Measurements from ENCODE around the gene MAPRE2. TPM values are rescaled to one million over a fixed set of nuclear protein-coding genes. Genes with fewer than 3 reads are reported as not detected.

The MAPRE2 gene
- total and polyA plus RNA-seq, 2 of the 13 experiments (the other 11 are each of a cell fraction or from before 2014, with no cell fraction given): 34.5 to 67.9 TPM

DNA sequence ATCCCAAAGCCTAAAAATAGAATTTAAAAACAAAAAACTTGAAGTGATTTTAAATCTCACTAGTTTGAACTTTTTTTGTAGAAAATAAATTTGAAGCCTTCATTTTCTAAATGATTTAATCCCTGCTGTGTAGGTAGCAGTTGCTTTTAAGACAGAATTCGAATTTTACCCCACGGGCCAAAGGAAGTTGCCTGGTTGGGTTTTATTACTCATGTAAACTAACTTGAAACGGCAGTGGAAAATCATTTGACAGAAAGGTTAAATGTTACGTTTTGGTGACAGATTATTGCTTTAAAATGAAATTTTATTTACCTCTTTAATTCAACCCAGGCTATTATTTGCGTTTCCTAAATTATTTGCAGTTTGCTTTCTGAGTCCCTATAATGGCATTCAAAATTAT, 2.0 kb downstream of the MAPRE2 start:
- H3K79me2 ChIP-seq (ENCODE audit: insufficient read depth, low read length): peaks cover 65% of the 10 kb centered on the region
- POLR2A ChIA-PET: no interaction called here
- no TSS peak for BruUV-seq (replicated peaks)

DNA sequence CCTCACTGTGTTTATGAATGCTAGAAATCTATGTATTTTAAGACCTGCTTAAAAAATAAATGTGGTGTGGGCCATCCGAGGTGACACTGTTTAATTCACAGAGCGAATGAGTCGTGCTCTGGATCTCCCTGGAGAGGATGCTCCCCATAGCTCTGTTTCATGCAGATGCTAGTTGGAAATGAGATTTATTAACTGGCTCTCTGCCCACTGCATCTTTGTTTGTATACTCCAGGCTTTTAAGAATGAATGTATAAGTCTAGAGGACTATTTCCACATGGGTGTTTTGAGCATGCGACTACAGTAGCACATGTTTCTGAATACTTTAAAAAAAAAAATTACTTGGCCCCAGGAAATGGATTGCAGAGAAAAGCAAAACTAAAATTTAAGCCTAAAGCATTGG, 3.9 kb downstream of the MAPRE2 start:
- ChIA-PET CTCF (ENCODE audit: low intra/inter-chr PET ratio, low total read pairs) (no interaction called here), POLR2A (no interaction called here)
- in situ Hi-C loops (cut with HindIII; ENCODE audit: extremely low pct_ligation_motif_present, low pct_unique_long_range_greater_than_20kb) (no loop called here), intact Hi-C loops (cut with micrococcal nuclease; ENCODE audit: unreplicated experiment) (loop anchor here (10.0 kb wide), 2 partner anchors 100 to 130 kb away; no protein-coding TSS in a partner anchor)
- Histone ChIP-seq H3K27me3 (ENCODE audit: control insufficient read depth in 1 of 2, insufficient read depth in 2 of 2, low read length in 2 of 2) (no peaks in the 10 kb centered on the region), H3K79me2 (ENCODE audit: insufficient read depth, low read length) (peaks cover 84% of the 10 kb centered on the region), H3K4me3 (replicated peaks in 1 of 3; ENCODE audit: insufficient read depth in 1 of 3, low read depth in 2 of 3, low read length in 3 of 3) (no peak overlapping the region), H3K4me2 (ENCODE audit: low read depth, low read length) (0 out of 2 replicates have a peak overlapping the region, but pooled peaks have one; percentile 6), H3K36me3 (replicated peaks in 1 of 2; ENCODE audit: control insufficient read depth in 1 of 2, insufficient read depth in 2 of 2, low read length in 2 of 2) (0 out of 5 replicates have a peak, but pooled peaks cover 0 to 3% of the 10 kb centered on the region in 2 experiments), H3K4me1 (ENCODE audit: insufficient read depth, low read length) (peaks cover 70% of the 10 kb centered on the region), H2AFZ (ENCODE audit: low read length) (no peak overlapping the region), H3K9ac (ENCODE audit: insufficient read depth, low read depth, low read length) (no peak overlapping the region), H3K27ac (ENCODE audit: extremely low read length, insufficient read depth, low read length) (no peak overlapping the region), H3K9me3 (ENCODE audit: low read length) (no peaks in the 10 kb centered on the region), H4K20me1 (ENCODE audit: insufficient read depth, low read length) (peaks cover 15% of the 10 kb centered on the region)
- WGBS (ENCODE audit: low lambda C conversion rate): over 99% methylated on average over 4 of the region's 4 CpGs
- DNase-seq (ENCODE audit: low spot score) (no peak), FAIRE-seq (no peak), ATAC-seq (no peak)
- no TSS peak for BruUV-seq (replicated peaks)
- TF ChIP-seq ZNF788 (CRISPR knock-in tag; IDR thresholded peaks at IDR 0.05; ENCODE audit: borderline replicate concordance) (no peak), ZNF646 (CRISPR knock-in tag; IDR thresholded peaks at IDR 0.05) (no peak), ATAD3A (CRISPR knock-in tag; IDR thresholded peaks at IDR 0.05) (no peak), ZFY (CRISPR knock-in tag; IDR thresholded peaks at IDR 0.05) (no peak), ZNF850 (CRISPR knock-in tag; conservative IDR thresholded peaks at IDR 0.05) (no peak), ZNF446 (CRISPR knock-in tag; IDR thresholded peaks at IDR 0.05) (no peak), HOMEZ (CRISPR knock-in tag; IDR thresholded peaks at IDR 0.05; ENCODE audit: low read depth) (no peak), HDAC6 (IDR thresholded peaks at IDR 0.05; ENCODE audit: low read depth, low read length) (no peak), NBN (conservative IDR thresholded peaks at IDR 0.05) (no peak)

More for the DNA sequence above, 2.0 kb downstream of the MAPRE2 start:
- DNase-seq (ENCODE audit: low spot score) (no peak), FAIRE-seq (no peak), ATAC-seq (no peak)
- intact Hi-C loops (cut with micrococcal nuclease; ENCODE audit: unreplicated experiment): loop anchor here (2.0 to 10.0 kb wide), 4 partner anchors 42 to 128 kb away; no protein-coding TSS in a partner anchor
- in situ Hi-C loops (cut with HindIII; ENCODE audit: extremely low pct_ligation_motif_present, low pct_unique_long_range_greater_than_20kb): no loop called here
- Histone ChIP-seq H3K4me1 (ENCODE audit: insufficient read depth, low read length) (peaks cover 56% of the 10 kb centered on the region), H3K36me3 (replicated peaks in 1 of 2; ENCODE audit: control insufficient read depth in 1 of 2, insufficient read depth in 2 of 2, low read length in 2 of 2) (0 out of 5 replicates have a peak, but pooled peaks cover 0 to 3% of the 10 kb centered on the region in 2 experiments), H2AFZ (ENCODE audit: low read length) (no peak overlapping the region), H3K27me3 (ENCODE audit: control insufficient read depth in 1 of 2, insufficient read depth in 2 of 2, low read length in 2 of 2) (no peaks in the 10 kb centered on the region), H3K27ac (ENCODE audit: extremely low read length, insufficient read depth, low read length) (no peak overlapping the region), H3K4me3 (replicated peaks in 1 of 3; ENCODE audit: insufficient read depth in 1 of 3, low read depth in 2 of 3, low read length in 3 of 3) (peak overlapping the region in 1 of 3 experiments; percentile 74; a peak in 3 of 6 replicates), H3K4me2 (ENCODE audit: low read depth, low read length) (peak overlapping the region; percentile 92), H4K20me1 (ENCODE audit: insufficient read depth, low read length) (peaks cover 15% of the 10 kb centered on the region), H3K9me3 (ENCODE audit: low read length) (no peaks in the 10 kb centered on the region), H3K9ac (ENCODE audit: insufficient read depth, low read depth, low read length) (peak overlapping the region; percentile 77; the same call in 1 of the 2 replicates)
- CTCF ChIA-PET (ENCODE audit: low intra/inter-chr PET ratio, low total read pairs): no interaction called here
- WGBS (ENCODE audit: low lambda C conversion rate): 83% methylated on average over 5 of the region's 5 CpGs
- no peak for TF ChIP-seq SOX13 (IDR thresholded peaks at IDR 0.05)
- no peak for TF ChIP-seq SOX13 (CRISPR knock-in tag; conservative IDR thresholded peaks at IDR 0.05 in 1 of 2, IDR thresholded peaks at IDR 0.05 in 1 of 2)

All from HepG2 (cell line).